ENCODE measurements around the gene UGT1A3.

Gene UGT1A3

DNA sequence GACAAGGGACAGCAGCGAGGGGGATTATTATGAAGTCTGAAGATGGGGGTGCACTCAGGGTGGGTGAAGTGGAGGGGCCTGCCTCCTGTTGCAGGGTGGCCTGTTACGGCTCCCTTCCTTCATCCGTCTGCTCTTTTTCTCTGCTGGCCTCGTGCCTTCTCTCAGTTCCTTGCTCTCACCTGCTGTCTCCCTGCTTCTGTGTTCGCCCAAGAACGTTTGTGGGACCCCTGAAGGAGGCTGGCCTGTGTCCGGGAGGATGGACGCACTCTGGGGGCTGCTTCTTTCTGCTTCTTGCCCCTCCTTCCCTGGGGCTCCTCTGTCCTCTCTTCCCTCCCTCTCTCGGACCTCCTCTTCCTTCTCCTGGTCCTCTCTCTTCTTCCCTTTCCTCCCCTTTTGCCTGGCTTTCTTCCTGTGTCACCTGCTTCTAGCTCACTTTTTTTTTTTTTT, 63.1 kb downstream of the UGT1A3 start:
- in situ Hi-C loops (cut with HindIII; ENCODE audit: low pct_ligation_motif_present, low sequenced_read_pairs): no loop called here
- no peak for DNase-seq
- Histone ChIP-seq H3K27me3 (replicated peaks) (no peaks in the 10 kb centered on the region), H3K36me3 (replicated peaks) (no peaks in the 10 kb centered on the region), H3K27ac (no peak overlapping the region), H3K4me3 (ENCODE audit: low read depth, low read length) (no peak overlapping the region)
- TF ChIP-seq, protein P1, sequence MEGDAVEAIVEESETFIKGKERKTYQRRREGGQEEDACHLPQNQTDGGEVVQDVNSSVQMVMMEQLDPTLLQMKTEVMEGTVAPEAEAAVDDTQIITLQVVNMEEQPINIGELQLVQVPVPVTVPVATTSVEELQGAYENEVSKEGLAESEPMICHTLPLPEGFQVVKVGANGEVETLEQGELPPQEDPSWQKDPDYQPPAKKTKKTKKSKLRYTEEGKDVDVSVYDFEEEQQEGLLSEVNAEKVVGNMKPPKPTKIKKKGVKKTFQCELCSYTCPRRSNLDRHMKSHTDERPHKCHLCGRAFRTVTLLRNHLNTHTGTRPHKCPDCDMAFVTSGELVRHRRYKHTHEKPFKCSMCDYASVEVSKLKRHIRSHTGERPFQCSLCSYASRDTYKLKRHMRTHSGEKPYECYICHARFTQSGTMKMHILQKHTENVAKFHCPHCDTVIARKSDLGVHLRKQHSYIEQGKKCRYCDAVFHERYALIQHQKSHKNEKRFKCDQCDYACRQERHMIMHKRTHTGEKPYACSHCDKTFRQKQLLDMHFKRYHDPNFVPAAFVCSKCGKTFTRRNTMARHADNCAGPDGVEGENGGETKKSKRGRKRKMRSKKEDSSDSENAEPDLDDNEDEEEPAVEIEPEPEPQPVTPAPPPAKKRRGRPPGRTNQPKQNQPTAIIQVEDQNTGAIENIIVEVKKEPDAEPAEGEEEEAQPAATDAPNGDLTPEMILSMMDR (IDR thresholded peaks at IDR 0.05; ENCODE audit: low read depth, low read length, missing control alignments): no peak

DNA sequence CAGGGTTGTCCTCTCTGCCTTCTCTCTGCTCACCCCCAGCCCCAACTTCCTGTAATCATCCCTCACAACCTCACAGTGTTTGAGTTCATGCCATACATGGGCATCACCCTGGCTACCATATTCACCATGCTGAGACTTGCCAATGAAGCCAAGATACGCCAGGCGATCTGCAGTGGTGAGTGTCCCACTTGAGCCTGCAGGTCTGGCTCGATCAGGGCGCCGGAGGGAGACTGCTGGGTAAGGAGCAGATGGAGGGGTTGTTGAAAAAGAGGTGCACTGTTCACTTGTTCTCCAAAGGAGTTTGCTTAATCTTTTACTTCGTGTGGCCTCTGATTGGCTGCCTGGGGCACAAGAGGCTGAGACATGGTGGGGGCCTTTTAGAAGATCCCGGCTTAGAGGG, 63.9 kb downstream of the UGT1A3 start:
- no peak overlapping the region for H3K4me3 ChIP-seq (ENCODE audit: low read depth, low read length)
- in situ Hi-C loops (cut with HindIII; ENCODE audit: low pct_ligation_motif_present, low sequenced_read_pairs): no loop called here
- no peak overlapping the region for H3K27ac ChIP-seq
- TF ChIP-seq, protein P1 (IDR thresholded peaks at IDR 0.05; ENCODE audit: low read depth, low read length, missing control alignments): no peak
- H3K36me3 ChIP-seq (replicated peaks): no peaks in the 10 kb centered on the region
- H3K27me3 ChIP-seq (replicated peaks): no peaks in the 10 kb centered on the region
- no peak for DNase-seq

DNA sequence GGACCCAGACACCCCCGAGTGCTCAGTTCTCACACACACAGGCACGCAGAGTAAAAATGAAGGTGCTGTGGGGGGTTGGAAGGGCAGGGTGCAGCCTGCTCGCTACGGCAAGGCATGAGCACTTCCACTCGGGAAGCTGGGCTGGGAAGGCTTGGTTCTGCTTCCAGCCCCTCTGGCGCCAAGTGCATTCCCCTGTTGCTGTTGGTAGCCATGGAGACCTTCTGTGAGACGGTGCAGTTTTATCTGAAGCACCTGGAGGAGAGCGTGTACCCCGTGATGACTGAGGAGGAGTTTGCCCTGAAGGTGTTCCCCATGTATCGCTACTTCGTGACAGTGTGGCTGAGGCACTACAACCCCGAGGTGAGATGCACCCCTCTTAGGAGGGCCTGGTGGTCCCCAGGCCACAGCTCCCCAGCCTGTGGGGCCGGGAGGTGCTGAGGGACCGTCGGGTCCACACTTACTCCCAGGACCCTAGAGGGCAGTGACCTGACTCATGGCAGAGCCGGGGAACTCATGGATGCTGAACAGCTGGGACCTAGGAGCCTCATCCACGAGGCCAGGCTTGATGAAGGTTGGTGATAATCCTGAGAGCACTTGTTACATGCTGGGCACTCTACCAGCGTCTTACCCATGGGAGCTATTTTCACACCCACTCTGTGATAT, 64.8 kb downstream of the UGT1A3 start:
- TF ChIP-seq, protein P1 (IDR thresholded peaks at IDR 0.05; ENCODE audit: low read depth, low read length, missing control alignments): no peak
- no peaks in the 10 kb centered on the region for H3K27me3 ChIP-seq (replicated peaks)
- DNase-seq: no peak
- no peaks in the 10 kb centered on the region for H3K36me3 ChIP-seq (replicated peaks)
- no peak overlapping the region for H3K4me3 ChIP-seq (ENCODE audit: low read depth, low read length)
- in situ Hi-C loops (cut with HindIII; ENCODE audit: low pct_ligation_motif_present, low sequenced_read_pairs): no loop called here
- H3K27ac ChIP-seq: no peak overlapping the region

- Histone ChIP-seq H3K4me3 (ENCODE audit: low read depth, low read length) (no peak overlapping the region), H3K27ac (no peak overlapping the region), H3K27me3 (replicated peaks) (no peaks in the 10 kb centered on the region), H3K36me3 (replicated peaks) (no peaks in the 10 kb centered on the region)
- in situ Hi-C loops (cut with HindIII; ENCODE audit: low pct_ligation_motif_present, low sequenced_read_pairs): no loop called here
- DNase-seq: no peak
- TF ChIP-seq, protein P1 (IDR thresholded peaks at IDR 0.05; ENCODE audit: low read depth, low read length, missing control alignments): no peak
These were observed 65.4 kb downstream of the UGT1A3 start for GRCh38 chr2:233794128-233794658.

- in situ Hi-C loops (cut with HindIII; ENCODE audit: low pct_ligation_motif_present, low sequenced_read_pairs): no loop called here
- Histone ChIP-seq H3K4me3 (ENCODE audit: low read depth, low read length) (no peak overlapping the region), H3K36me3 (replicated peaks) (no peaks in the 10 kb centered on the region), H3K27ac (no peak overlapping the region), H3K27me3 (replicated peaks) (no peaks in the 10 kb centered on the region)
- TF ChIP-seq, protein P1 (IDR thresholded peaks at IDR 0.05; ENCODE audit: low read depth, low read length, missing control alignments): no peak
- no peak for DNase-seq
These were observed 66.9 kb downstream of the UGT1A3 start for GRCh38 chr2:233795735-233796171.

Measured in brain microvascular endothelial cell (primary cell).